ENCODE results near the gene RPF1.

DNA sequence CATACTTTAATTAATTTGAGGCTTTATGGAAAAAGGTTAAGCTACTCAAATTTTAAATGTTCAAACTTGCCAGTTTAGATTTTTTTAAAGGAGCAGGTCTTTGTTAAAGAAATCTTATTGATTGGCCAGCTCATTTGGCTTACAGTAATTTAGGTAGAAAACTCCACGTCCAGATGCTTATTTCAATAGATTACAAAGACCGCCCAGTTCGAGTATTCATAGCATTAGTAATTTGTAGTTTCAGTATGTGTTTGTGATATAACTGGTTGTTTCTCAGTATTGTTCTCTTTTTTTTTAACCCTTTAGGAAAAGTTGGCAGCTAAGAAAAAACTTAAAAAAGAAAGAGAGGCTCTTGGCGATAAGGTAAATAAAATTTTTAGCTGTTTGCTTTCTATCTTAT lies 1.6 kb downstream of the RPF1 start:
- TF ChIP-seq, protein P1, sequence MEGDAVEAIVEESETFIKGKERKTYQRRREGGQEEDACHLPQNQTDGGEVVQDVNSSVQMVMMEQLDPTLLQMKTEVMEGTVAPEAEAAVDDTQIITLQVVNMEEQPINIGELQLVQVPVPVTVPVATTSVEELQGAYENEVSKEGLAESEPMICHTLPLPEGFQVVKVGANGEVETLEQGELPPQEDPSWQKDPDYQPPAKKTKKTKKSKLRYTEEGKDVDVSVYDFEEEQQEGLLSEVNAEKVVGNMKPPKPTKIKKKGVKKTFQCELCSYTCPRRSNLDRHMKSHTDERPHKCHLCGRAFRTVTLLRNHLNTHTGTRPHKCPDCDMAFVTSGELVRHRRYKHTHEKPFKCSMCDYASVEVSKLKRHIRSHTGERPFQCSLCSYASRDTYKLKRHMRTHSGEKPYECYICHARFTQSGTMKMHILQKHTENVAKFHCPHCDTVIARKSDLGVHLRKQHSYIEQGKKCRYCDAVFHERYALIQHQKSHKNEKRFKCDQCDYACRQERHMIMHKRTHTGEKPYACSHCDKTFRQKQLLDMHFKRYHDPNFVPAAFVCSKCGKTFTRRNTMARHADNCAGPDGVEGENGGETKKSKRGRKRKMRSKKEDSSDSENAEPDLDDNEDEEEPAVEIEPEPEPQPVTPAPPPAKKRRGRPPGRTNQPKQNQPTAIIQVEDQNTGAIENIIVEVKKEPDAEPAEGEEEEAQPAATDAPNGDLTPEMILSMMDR (IDR thresholded peaks at IDR 0.05), result no peak
- TF ChIP-seq POLR2A (IDR thresholded peaks at IDR 0.05), result no peak
